WTC11 (cell line): ENCODE data around the gene NRXN3. TPM values are rescaled to one million over a fixed set of nuclear protein-coding genes. Genes with fewer than 3 reads are reported as not detected.

Experiments used
- ATAC-seq: fragments of 200-7000 bp; cut with Tn5 transposase; 2 replicates; pipeline ENCODE4 v1.10.0; 2021; ENCODE audit warnings: mild to moderate bottlenecking, moderate library complexity
- CTCF ChIA-PET: fragments of 300-600 bp; sonication (Branson Sonifier 250); formaldehyde crosslinking; loops from one replicate; lab custom pipeline; 2021; ENCODE audit warnings: antibody characterized with exemption; lab: Charles Lee
- POLR2A ChIA-PET: fragments of 350-600 bp; sonication (Branson Sonifier 250); formaldehyde crosslinking; loops from one replicate; lab custom pipeline; 2021; ENCODE audit warnings: antibody characterized with exemption; lab: Charles Lee
- DNase-seq: peaks from one replicate; pipeline ENCODE4 v3.0.0; 2021; ENCODE audit warnings: low spot score
- H3K27ac Mint-ChIP-seq: 2 replicates; pipeline ENCODE4 v1.8.0; 2021; ENCODE audit warnings: mixed read lengths
- H3K27me3 Mint-ChIP-seq: 2 replicates; pipeline ENCODE4 v1.8.0; 2021; ENCODE audit warnings: low read depth, mild to moderate bottlenecking, moderate library complexity, mixed read lengths
- H3K36me3 Mint-ChIP-seq: 2 replicates; pipeline ENCODE4 v1.8.0; 2021; ENCODE audit warnings: mixed read lengths
- H3K4me1 Mint-ChIP-seq: 2 replicates; pipeline ENCODE4 v1.8.0; 2022; ENCODE audit warnings: mixed read lengths
- H3K4me3 Mint-ChIP-seq: 2 replicates; pipeline ENCODE4 v1.8.0; 2021; ENCODE audit warnings: mild to moderate bottlenecking, moderate library complexity, mixed read lengths
- H3K9me3 Mint-ChIP-seq: 2 replicates; pipeline ENCODE4 v1.8.0; 2021; ENCODE audit warnings: mixed read lengths
- ARID4B ChIP-seq: sonication (generic); formaldehyde crosslinking; IDR thresholded peaks from 2 replicates; pipeline ENCODE4 v1.8.0; 2023; ENCODE audit warnings: missing genetic modification reagents, mild to moderate bottlenecking, borderline replicate concordance
- ATF3 ChIP-seq: sonication (generic); formaldehyde crosslinking; conservative IDR thresholded peaks from 2 replicates; pipeline ENCODE4 v1.8.1; 2022; ENCODE audit warnings: mild to moderate bottlenecking, missing genetic modification reagents
- CDX4 ChIP-seq: fragments of 250-450 bp; sonication (Bioruptor Pico); IDR thresholded peaks from 2 replicates; pipeline ENCODE4 v1.9.0; 2021; ENCODE audit warnings: moderate library complexity, mild to moderate bottlenecking, inconsistent platforms, borderline replicate concordance
- CREB1 ChIP-seq: sonication (generic); formaldehyde crosslinking; IDR thresholded peaks from 2 replicates; pipeline ENCODE4 v1.8.0; 2023; ENCODE audit warnings: mild to moderate bottlenecking, missing genetic modification reagents
- CREM ChIP-seq: sonication (generic); formaldehyde crosslinking; IDR thresholded peaks from 2 replicates; pipeline ENCODE4 v1.8.1; 2022; ENCODE audit warnings: mild to moderate bottlenecking, missing genetic modification reagents, moderate library complexity
- CTCF ChIP-seq: fragments of 200-600 bp; IDR thresholded peaks from 2 replicates; pipeline ENCODE4 v1.8.0; 2022; ENCODE audit warnings: antibody characterized with exemption
- E2F4 ChIP-seq: sonication (generic); formaldehyde crosslinking; IDR thresholded peaks from 2 replicates; pipeline ENCODE4 v1.8.1; 2022; ENCODE audit warnings: low read depth, mild to moderate bottlenecking, moderate library complexity, missing genetic modification reagents, borderline replicate concordance
- EMX1 ChIP-seq: fragments of 250-450 bp; sonication (Bioruptor Pico); IDR thresholded peaks from 2 replicates; pipeline ENCODE4 v1.8.0; 2021; ENCODE audit warnings: mild to moderate bottlenecking
- IRF2 ChIP-seq: sonication (generic); formaldehyde crosslinking; IDR thresholded peaks from 2 replicates; pipeline ENCODE4 v1.8.0; 2022; ENCODE audit warnings: low read depth, missing genetic modification reagents, borderline replicate concordance
- MYBL2 ChIP-seq: sonication (generic); formaldehyde crosslinking; IDR thresholded peaks from 2 replicates; pipeline ENCODE4 v1.8.1; 2023; ENCODE audit warnings: mild to moderate bottlenecking, moderate library complexity, missing genetic modification reagents
- PRDM15 ChIP-seq: sonication (generic); formaldehyde crosslinking; IDR thresholded peaks from 2 replicates; pipeline ENCODE4 v1.8.0; 2022; ENCODE audit warnings: missing genetic modification reagents
- PRRX2 ChIP-seq: fragments of 250-450 bp; sonication (Bioruptor Pico); IDR thresholded peaks from 2 replicates; pipeline ENCODE4 v1.8.0; 2021; ENCODE audit warnings: mild to moderate bottlenecking
- SMAD4 ChIP-seq: sonication (generic); formaldehyde crosslinking; IDR thresholded peaks from 2 replicates; pipeline ENCODE4 v1.8.0; 2022; ENCODE audit warnings: mild to moderate bottlenecking, missing genetic modification reagents
- SP1 ChIP-seq: sonication (generic); formaldehyde crosslinking; conservative IDR thresholded peaks from 2 replicates; pipeline ENCODE4 v1.8.1; 2022; ENCODE audit warnings: missing genetic modification reagents
- STAT6 ChIP-seq: sonication (generic); formaldehyde crosslinking; conservative IDR thresholded peaks from 2 replicates; pipeline ENCODE4 v1.8.1; 2023; ENCODE audit warnings: mild to moderate bottlenecking, low read depth, missing genetic modification reagents, moderate library complexity
- ZNF416 ChIP-seq: fragments of 250-450 bp; sonication (Bioruptor Pico); IDR thresholded peaks from 2 replicates; pipeline ENCODE4 v1.9.0; 2021; ENCODE audit warnings: mild to moderate bottlenecking, inconsistent platforms
- ZNF423 ChIP-seq: fragments of 250-450 bp; sonication (Bioruptor Pico); IDR thresholded peaks from 2 replicates; pipeline ENCODE4 v2.1.2; 2022; ENCODE audit warnings: mild to moderate bottlenecking, moderate library complexity
- ZNF425 ChIP-seq: fragments of 250-450 bp; sonication (Bioruptor Pico); conservative IDR thresholded peaks from 2 replicates; pipeline ENCODE4 v1.9.0; 2021; ENCODE audit warnings: mild to moderate bottlenecking
- total RNA-seq: library from RNA; stranded (reverse); gene quantifications from 3 replicates; pipeline ENCODE4 v1.2.3, GENCODE V29; 2021

The NRXN3 gene
- total RNA-seq, 1 experiment from 2014 or later: 3.0 TPM

GRCh38 chr14:79253576-79253975 lies 1083.4 kb downstream of the NRXN3 start (continued):
- no peak for TF ChIP-seq PRRX2 (CRISPR knock-in tag)

- ChIA-PET POLR2A (no interaction called here), CTCF (interaction anchor here (1.4 kb wide), 1 partner anchor 320 kb away, joined by 4 read pairs; no protein-coding TSS in a partner anchor)
- Mint-ChIP-seq H3K36me3 (peaks cover 16% of the 10 kb centered on the region), H3K27me3 (0 out of 2 replicates have a peak, but pooled peaks cover 2% of the 10 kb centered on the region), H3K27ac (no peak overlapping the region), H3K4me3 (no peak overlapping the region), H3K9me3 (peaks cover 46% of the 10 kb centered on the region), H3K4me1 (peaks cover 1% of the 10 kb centered on the region)
- ATAC-seq (no peak), DNase-seq (no peak)
- TF ChIP-seq ZNF425 (CRISPR knock-in tag) (no peak), IRF2 (CRISPR knock-in tag) (no peak), STAT6 (CRISPR knock-in tag) (no peak), ARID4B (CRISPR knock-in tag) (no peak), E2F4 (CRISPR knock-in tag) (no peak), PRDM15 (CRISPR knock-in tag) (no peak), ZNF423 (CRISPR knock-in tag) (no peak), ATF3 (no peak), CREB1 (CRISPR knock-in tag) (no peak), EMX1 (CRISPR knock-in tag) (no peak), SMAD4 (CRISPR knock-in tag) (no peak), CTCF (no peak), ZNF416 (CRISPR knock-in tag) (no peak), MYBL2 (no peak), SP1 (CRISPR knock-in tag) (no peak), CREM (CRISPR knock-in tag) (no peak), CDX4 (CRISPR knock-in tag) (no peak)
Measured at GRCh38 chr14:79254069-79254775, 1084.0 kb downstream of the NRXN3 start.
